KOPT-K1 (cell line): ENCODE results near the gene ULK1.

Source experiments
- H3K27ac ChIP-seq: fragments of 200-600 bp; sonication (generic); 2 replicates; pipeline ENCODE4 v1.5.1; 2016; ENCODE audit warnings: antibody characterized with exemption, mild to moderate bottlenecking, low read depth, low read length; ENCODE audit not compliant: poor library complexity, severe bottlenecking
- H3K36me3 ChIP-seq: fragments of 200-600 bp; sonication (generic); 2 replicates; pipeline ENCODE4 v1.5.1; 2017; ENCODE audit warnings: antibody characterized with exemption, mild to moderate bottlenecking, low read length, moderate library complexity; ENCODE audit not compliant: insufficient read depth
- H3K9me3 ChIP-seq: fragments of 200-600 bp; sonication (generic); 2 replicates; pipeline ENCODE4 v1.5.1; 2017; ENCODE audit warnings: antibody characterized with exemption, low read length, mild to moderate bottlenecking; ENCODE audit not compliant: insufficient read depth, poor library complexity, severe bottlenecking

The ULK1 gene

GRCh38 chr12:131916306-131917138, 22.1 kb downstream of the ULK1 start:
- Histone ChIP-seq H3K36me3 (peaks cover 96% of the 10 kb centered on the region), H3K9me3 (no peaks in the 10 kb centered on the region), H3K27ac (no peak overlapping the region)

GRCh38 chr12:131917139-131917710, 22.8 kb downstream of the ULK1 start:
- peaks cover 96% of the 10 kb centered on the region for H3K36me3 ChIP-seq
- no peak overlapping the region for H3K27ac ChIP-seq
- no peaks in the 10 kb centered on the region for H3K9me3 ChIP-seq

GRCh38 chr12:131917711-131918306, 23.4 kb downstream of the ULK1 start:
- Histone ChIP-seq H3K9me3 (no peaks in the 10 kb centered on the region), H3K36me3 (peaks cover 96% of the 10 kb centered on the region), H3K27ac (no peak overlapping the region)

- Histone ChIP-seq H3K9me3 (no peaks in the 10 kb centered on the region), H3K27ac (no peak overlapping the region), H3K36me3 (peaks cover 92% of the 10 kb centered on the region)
Measured at GRCh38 chr12:131918311-131919050, 24.1 kb downstream of the ULK1 start.

- H3K36me3 ChIP-seq, result peaks cover 87% of the 10 kb centered on the region
- H3K27ac ChIP-seq, result no peak overlapping the region
- H3K9me3 ChIP-seq, result no peaks in the 10 kb centered on the region
Measured at GRCh38 chr12:131919051-131919347, 24.6 kb downstream of the ULK1 start.

GRCh38 chr12:131919366-131920156, 25.1 kb downstream of the ULK1 start:
- H3K36me3 ChIP-seq, result peaks cover 82% of the 10 kb centered on the region
- H3K9me3 ChIP-seq, result no peaks in the 10 kb centered on the region
- no peak overlapping the region for H3K27ac ChIP-seq

- peaks cover 76% of the 10 kb centered on the region for H3K36me3 ChIP-seq
- H3K27ac ChIP-seq, result no peak overlapping the region
- H3K9me3 ChIP-seq, result no peaks in the 10 kb centered on the region
Measured at GRCh38 chr12:131920157-131920508, 25.7 kb downstream of the ULK1 start.

GRCh38 chr12:131920902-131921840, 26.7 kb downstream of the ULK1 start:
- H3K36me3 ChIP-seq, result peaks cover 66% of the 10 kb centered on the region
- H3K27ac ChIP-seq, result no peak overlapping the region
- H3K9me3 ChIP-seq, result no peaks in the 10 kb centered on the region

- Histone ChIP-seq H3K36me3 (peaks cover 58% of the 10 kb centered on the region), H3K9me3 (no peaks in the 10 kb centered on the region), H3K27ac (no peak overlapping the region)
Measured at GRCh38 chr12:131921866-131922769, 27.7 kb downstream of the ULK1 start.

- Histone ChIP-seq H3K27ac (no peak overlapping the region), H3K9me3 (no peaks in the 10 kb centered on the region), H3K36me3 (peaks cover 51% of the 10 kb centered on the region)
Measured at GRCh38 chr12:131922772-131923171, 28.4 kb downstream of the ULK1 start.

- no peaks in the 10 kb centered on the region for H3K9me3 ChIP-seq
- H3K36me3 ChIP-seq, result peaks cover 47% of the 10 kb centered on the region
- H3K27ac ChIP-seq, result peak overlapping the region; percentile 20
Measured at GRCh38 chr12:131923260-131923659, 28.8 kb downstream of the ULK1 start.

- peaks cover 28% of the 10 kb centered on the region for H3K36me3 ChIP-seq
- no peak overlapping the region for H3K27ac ChIP-seq
- no peaks in the 10 kb centered on the region for H3K9me3 ChIP-seq
Measured at GRCh38 chr12:131927110-131928079, 33.0 kb downstream of the ULK1 start.
